Renal pelvis (tissue), 12 donors: ENCODE data around the gene LIPE. TPM values are rescaled to one million over a fixed set of nuclear protein-coding genes. Genes with fewer than 3 reads are reported as not detected.
"Not testable (repeated sequence)": the region's sequence is repeated elsewhere in the genome, so short reads cannot be mapped to it uniquely, and the experiment has no call there.

Source experiments
- DNase-seq: peaks from one replicate; pipeline ENCODE4 v3.0.0-alpha.2; 2013
- long read RNA-seq, 16 experiments: transcript quantifications; one replicate each; lab custom pipeline, GENCODE V29; 2026
- polyA plus RNA-seq, 3 donors: library from polyadenylated mRNA; unstranded; fragments of 120-200 nt; gene quantifications; one replicate each; pipeline ENCODE4 v1.2.1, GENCODE V29; 2013; ENCODE audit not compliant: insufficient read length in 3 of 3

Gene LIPE
- polyA plus RNA-seq: 10 to 100 TPM; 12.3 to 15.0 (median 13.5) TPM
- long read RNA-seq, donor 1: 0 reads
- long read RNA-seq, donor 2: 0 reads
- long read RNA-seq, donor 3: 0 reads
- long read RNA-seq, donor 4: 0 reads
- long read RNA-seq, donor 5, partial matches to known transcripts: 0 of 1 reads
- long read RNA-seq, donor 5, other reads (novel, unspliced or antisense): 0 of 1 reads
- long read RNA-seq, donor 6: 0 reads
- long read RNA-seq, donor 7, partial matches to known transcripts: 5 of 6 reads
- long read RNA-seq, donor 7, other reads (novel, unspliced or antisense): 0 of 6 reads
- long read RNA-seq, donor 8, partial matches to known transcripts: 0 of 1 reads
- long read RNA-seq, donor 8, other reads (novel, unspliced or antisense): 0 of 1 reads
- long read RNA-seq, donor 9, partial matches to known transcripts: 0 of 5 reads
- long read RNA-seq, donor 9, other reads (novel, unspliced or antisense): 5 of 5 reads
- long read RNA-seq, donor 10: 0 reads
- long read RNA-seq, donor 11: 0 reads
- long read RNA-seq, donor 12: 0 reads
- long read RNA-seq, donor 13: 0 reads
- long read RNA-seq, donor 14: 0 reads
- long read RNA-seq, donor 15: 0 reads
- long read RNA-seq, donor 16: 0 reads

- peak; percentile 76 for DNase-seq
Observed at GRCh38 chr19:42427313-42427712, at the start of gene LIPE. TSS of gene LIPE (minus strand) at chr19:42427388. CDS start at chr19:42427149, 239 bp downstream.

- DNase-seq: no peak
Observed at GRCh38 chr19:42475366-42475765, 48.2 kb upstream of the LIPE start.

GRCh38 chr19:42474743-42475142 is 47.6 kb upstream of the LIPE start:
- no peak for DNase-seq

- DNase-seq: no peak
Observed at GRCh38 chr19:42473686-42474085, 46.5 kb upstream of the LIPE start.

GRCh38 chr19:42472402-42473147 is 45.4 kb upstream of the LIPE start:
- DNase-seq: no peak

GRCh38 chr19:42471554-42472249 is 44.5 kb upstream of the LIPE start:
- no peak for DNase-seq

- DNase-seq: no peak
Observed at GRCh38 chr19:42469311-42470235, 42.4 kb upstream of the LIPE start.

- DNase-seq: no peak
Observed at GRCh38 chr19:42468273-42468796, 41.1 kb upstream of the LIPE start.

- no peak for DNase-seq
Observed at GRCh38 chr19:42467183-42467760, 40.1 kb upstream of the LIPE start.

GRCh38 chr19:42466521-42467182 is 39.5 kb upstream of the LIPE start:
- DNase-seq: no peak

GRCh38 chr19:42465827-42466280 is 38.7 kb upstream of the LIPE start:
- no peak for DNase-seq

GRCh38 chr19:42461700-42462324 is 34.6 kb upstream of the LIPE start:
- no peak for DNase-seq

- DNase-seq: not testable (repeated sequence)
Observed at GRCh38 chr19:42461231-42461630, 34.0 kb upstream of the LIPE start.

GRCh38 chr19:42459926-42460325 is 32.7 kb upstream of the LIPE start:
- DNase-seq: no peak

GRCh38 chr19:42455621-42456081 is 28.5 kb upstream of the LIPE start:
- no peak for DNase-seq

GRCh38 chr19:42455086-42455485 is 27.9 kb upstream of the LIPE start:
- no peak for DNase-seq

- DNase-seq: no peak
Observed at GRCh38 chr19:42452590-42452989, 25.4 kb upstream of the LIPE start.

- peak; percentile 75 for DNase-seq
Observed at GRCh38 chr19:42450314-42450934, 23.2 kb upstream of the LIPE start.
